UCSD-AML1 (cell line): ENCODE measurements around the gene PDCD4.
"Not testable (repeated sequence)": the region's sequence is repeated elsewhere in the genome, so short reads cannot be mapped to it uniquely, and the experiment has no call there.

Source experiments
- DNase-seq: peaks from one replicate; lab custom pipeline; 2025; ENCODE audit not compliant: unreplicated experiment; lab: John Stamatoyannopoulos, UW

Gene PDCD4

GRCh38 chr10:110880012-110880411, 8.3 kb downstream of the PDCD4 start:
- DNase-seq, result no peak

GRCh38 chr10:110881247-110881646, 9.5 kb downstream of the PDCD4 start:
- DNase-seq, result no peak

- DNase-seq, result no peak
Observed at GRCh38 chr10:110881905-110882304, 10.2 kb downstream of the PDCD4 start.

GRCh38 chr10:110883924-110884323, 12.2 kb downstream of the PDCD4 start:
- no peak for DNase-seq

- no peak for DNase-seq
Observed at GRCh38 chr10:110885932-110886674, 14.4 kb downstream of the PDCD4 start.

GRCh38 chr10:110887560-110887959, 15.8 kb downstream of the PDCD4 start:
- no peak for DNase-seq

- no peak for DNase-seq
Observed at GRCh38 chr10:110892602-110893288, 21.0 kb downstream of the PDCD4 start.

GRCh38 chr10:110893559-110894179, 21.9 kb downstream of the PDCD4 start:
- no peak for DNase-seq

- no peak for DNase-seq
Observed at GRCh38 chr10:110897184-110897583, 25.5 kb downstream of the PDCD4 start.

- DNase-seq, result no peak
Observed at GRCh38 chr10:110898391-110898790, 26.7 kb downstream of the PDCD4 start.

- DNase-seq, result no peak
Observed at GRCh38 chr10:110900983-110901382, 29.3 kb downstream of the PDCD4 start.

- no peak for DNase-seq
Observed at GRCh38 chr10:110901954-110902819, 30.5 kb downstream of the PDCD4 start.

- no peak for DNase-seq
Observed at GRCh38 chr10:110903280-110904278, 31.9 kb downstream of the PDCD4 start.

- DNase-seq, result no peak
Observed at GRCh38 chr10:110910138-110910537, 38.4 kb downstream of the PDCD4 start.

- DNase-seq, result no peak
Observed at GRCh38 chr10:110912374-110912773, 40.6 kb downstream of the PDCD4 start.

- no peak for DNase-seq
Observed at GRCh38 chr10:110914431-110914830, 42.7 kb downstream of the PDCD4 start.

GRCh38 chr10:110915035-110915434, 43.3 kb downstream of the PDCD4 start:
- no peak for DNase-seq

GRCh38 chr10:110915600-110915999, 43.9 kb downstream of the PDCD4 start:
- DNase-seq, result not testable (repeated sequence)

GRCh38 chr10:110916554-110917346, 45.0 kb downstream of the PDCD4 start:
- DNase-seq, result no peak
